Fibroblast of skin of scalp (primary cell): Measurements from ENCODE around the gene NUDT2.
A peak's percentile ranks its signal among the peaks of the same experiment; 100 is the strongest.

ENCODE experiments used
- DNase-seq: peaks from one replicate; pipeline ENCODE4 v3.0.0-alpha.2; 2013

The NUDT2 gene

DNA sequence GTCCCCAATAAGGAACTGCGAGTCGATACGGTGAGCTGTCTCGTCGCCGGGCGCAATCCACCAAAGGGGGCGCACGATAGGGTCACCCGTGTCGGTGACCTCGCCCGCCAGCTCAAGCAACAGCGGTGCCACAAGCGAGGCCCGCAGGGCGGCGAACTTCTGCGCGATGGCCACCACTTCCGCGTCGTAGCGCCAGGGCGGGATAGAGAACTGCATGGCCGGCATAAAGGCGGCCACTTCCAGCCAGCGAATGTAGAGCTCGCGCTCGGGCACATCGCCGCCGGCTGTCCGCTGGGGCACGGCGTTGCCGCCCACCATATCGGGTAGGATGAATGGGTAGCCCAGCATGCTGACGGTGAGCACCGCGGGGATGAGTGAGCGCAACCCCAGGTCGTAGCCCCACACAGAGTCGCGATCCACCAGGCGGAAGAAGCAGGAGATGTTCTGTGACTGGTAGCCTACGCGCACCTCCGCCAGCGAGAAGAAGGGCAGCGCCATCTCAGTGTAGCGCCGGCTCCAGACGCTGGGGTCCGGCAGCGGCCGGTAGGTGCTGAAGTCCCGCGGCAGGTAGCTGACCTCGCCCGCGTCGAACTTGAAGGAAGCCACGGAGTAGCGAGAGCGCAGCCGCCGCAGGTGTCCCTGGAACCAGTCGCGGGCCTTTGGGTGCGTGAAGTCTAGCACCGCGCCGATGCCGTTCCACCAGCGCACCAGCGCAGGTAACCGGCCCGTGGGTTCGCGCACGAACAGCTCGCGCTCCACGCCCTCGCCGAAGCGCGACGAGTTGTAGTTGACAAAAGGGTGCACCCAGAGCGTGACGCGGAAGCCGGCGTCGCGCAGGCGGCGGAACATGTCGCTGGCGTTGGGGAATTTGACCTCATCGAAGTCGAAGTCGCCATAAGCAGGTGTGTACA, 41.9 kb downstream of the NUDT2 start:
- DNase-seq, result no peak

DNA sequence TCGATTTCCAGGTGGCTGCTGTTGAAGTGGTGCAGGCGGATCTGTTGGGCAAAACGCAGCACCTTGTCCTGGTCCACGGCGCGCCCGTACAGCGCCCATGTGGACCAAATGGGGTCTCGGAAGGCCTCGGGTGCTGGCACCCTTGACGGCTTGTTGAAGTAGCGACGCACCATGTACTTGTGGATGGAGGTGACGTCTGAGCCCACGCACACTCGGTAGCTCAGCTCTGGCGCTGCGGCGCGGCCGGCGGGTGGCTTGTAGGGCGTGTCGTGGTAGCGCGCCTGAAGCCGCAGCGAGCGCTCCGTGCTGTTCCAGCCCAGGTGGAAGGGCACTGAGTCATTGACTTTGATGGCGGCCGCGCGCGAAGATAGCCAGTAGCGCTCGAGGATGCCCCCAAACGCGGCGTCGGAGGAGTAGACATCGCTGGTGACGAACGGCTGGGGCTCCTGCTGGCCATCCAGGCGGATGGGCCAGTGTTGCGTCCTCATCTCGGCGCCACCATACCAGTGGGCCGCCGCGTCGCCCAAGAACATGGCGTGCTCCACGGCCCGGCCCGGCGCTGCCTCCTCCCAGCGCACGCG, 42.6 kb downstream of the NUDT2 start:
- DNase-seq, result no peak

DNA sequence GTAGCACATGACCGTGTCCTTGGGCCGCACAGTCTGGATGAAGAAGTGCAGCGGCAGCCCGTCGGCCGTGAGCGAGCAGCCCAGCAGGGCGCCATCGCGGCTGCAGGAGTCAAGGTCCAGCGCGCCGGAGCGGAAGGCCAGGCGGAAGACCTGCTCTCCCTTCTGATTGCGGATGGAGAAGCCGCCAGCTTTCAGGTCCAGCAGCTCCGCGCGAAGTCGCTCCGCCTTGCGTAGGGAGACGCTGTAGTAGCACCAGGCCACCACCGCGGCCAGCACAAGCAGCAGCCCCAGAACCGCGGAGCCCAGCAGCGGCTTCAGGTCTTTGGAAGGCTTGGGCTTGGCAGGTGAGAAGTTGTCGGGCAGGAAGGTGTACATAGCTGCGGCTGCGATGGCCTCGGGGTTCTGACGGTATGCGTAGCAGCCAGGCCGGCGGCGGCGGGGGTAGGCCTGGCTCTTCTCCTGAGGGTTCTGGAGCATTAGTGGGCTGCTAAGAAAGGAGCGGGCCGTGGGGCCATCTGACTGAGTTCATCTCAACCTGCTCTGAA, 43.2 kb downstream of the NUDT2 start:
- DNase-seq, result no peak

DNA sequence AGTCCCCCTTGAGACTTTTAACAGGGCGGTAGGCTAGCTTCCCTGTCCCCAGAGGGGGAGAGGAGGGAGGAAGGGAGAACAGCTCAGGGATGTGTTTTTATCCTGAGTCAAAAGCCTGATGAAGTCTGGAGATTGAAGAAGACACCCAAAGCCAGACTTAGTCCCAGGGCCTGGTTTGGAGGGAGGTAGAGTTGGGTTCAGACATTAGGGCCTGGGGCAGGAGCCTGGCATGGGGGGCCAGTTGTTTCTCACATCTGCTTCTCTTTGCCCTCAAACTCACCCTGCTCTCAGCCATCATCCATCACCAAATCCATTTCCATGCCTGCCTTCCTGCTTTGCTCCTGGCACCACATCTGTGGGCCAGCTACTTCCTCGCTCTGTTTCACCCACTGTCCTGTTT, 44.4 kb downstream of the NUDT2 start:
- DNase-seq, result no peak

DNA sequence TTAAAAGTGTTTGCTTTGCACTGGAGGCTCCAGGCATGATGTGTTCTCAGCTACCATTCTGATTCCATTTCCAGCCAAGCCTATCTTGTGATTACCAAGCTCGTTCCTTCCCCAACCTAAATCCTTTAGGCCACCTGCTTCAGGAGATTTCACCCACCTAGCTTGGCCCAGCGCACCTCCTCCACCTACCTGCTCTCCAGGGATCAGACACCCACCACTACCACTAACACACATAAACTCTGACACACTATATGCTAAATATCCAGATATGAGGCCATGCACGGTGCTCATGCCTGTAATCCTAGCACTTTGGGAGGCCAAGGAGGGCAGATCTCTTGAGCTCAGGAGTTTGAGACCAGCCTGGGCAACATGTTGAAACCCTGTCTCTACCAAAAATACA, 45.0 kb downstream of the NUDT2 start:
- DNase-seq, result no peak

DNA sequence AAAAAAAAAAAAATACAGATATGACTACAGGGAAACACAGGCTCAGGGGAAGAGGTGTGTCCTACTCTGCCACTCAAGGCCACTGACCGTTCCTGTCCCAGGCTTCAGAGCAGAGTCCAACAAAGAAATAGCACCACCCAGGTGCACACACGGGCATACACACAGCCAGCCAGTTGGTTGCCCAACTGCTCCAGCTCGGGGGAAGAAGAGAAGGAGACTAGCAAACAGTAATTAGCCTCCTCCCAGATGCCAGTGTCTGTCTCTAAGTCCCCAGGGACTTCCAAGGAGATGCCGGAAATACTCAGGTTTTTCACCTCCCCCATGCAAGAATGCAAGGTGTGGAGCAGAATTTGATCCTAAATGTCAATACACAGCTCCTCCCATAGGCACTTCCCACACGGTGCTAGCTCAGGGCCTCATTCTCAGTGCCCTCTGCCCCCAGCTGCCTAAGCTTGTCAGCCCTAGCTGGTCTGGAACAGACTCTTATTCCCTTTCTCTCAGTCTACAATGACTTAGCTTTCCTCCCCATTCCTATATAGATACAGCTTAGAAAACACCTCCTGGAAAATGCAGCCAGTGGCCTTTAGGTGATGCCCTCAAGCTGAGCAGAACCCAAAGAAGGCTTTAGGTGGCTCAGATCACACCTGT, 45.7 kb downstream of the NUDT2 start:
- DNase-seq, result no peak

DNA sequence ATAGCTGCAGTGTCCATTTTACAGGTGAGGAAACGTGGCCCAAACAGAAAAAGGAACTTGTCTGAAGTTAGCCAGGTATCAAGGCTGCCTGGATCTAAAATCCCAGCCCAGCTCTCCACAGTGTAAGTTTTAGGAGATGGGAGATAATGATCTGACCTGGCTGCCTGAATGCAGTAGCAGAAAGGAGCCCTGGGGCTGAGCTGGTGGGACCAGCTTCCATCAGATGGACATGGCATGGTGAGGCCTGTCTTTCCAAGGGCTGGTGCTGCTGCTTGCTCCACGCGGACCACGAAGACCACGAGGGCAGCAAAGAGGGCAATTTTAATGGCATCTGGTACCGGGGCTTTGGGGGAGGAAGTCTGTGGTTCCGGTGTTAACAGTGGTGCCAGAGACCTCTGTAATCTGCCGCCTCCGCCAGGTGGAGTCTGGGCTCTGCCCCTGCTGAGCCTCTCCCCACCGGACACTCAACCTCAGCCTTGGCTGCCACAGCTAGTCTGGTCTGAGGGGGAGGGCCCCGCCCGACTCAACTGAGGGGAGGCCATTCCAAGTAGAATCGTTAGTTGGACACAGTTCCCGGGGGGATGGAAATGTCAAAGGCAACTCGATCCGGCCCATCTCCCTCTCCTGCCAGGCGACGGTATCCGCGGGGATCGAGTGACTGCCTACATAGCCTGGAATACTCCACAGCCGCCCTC, 46.7 kb downstream of the NUDT2 start:
- DNase-seq, result no peak

DNA sequence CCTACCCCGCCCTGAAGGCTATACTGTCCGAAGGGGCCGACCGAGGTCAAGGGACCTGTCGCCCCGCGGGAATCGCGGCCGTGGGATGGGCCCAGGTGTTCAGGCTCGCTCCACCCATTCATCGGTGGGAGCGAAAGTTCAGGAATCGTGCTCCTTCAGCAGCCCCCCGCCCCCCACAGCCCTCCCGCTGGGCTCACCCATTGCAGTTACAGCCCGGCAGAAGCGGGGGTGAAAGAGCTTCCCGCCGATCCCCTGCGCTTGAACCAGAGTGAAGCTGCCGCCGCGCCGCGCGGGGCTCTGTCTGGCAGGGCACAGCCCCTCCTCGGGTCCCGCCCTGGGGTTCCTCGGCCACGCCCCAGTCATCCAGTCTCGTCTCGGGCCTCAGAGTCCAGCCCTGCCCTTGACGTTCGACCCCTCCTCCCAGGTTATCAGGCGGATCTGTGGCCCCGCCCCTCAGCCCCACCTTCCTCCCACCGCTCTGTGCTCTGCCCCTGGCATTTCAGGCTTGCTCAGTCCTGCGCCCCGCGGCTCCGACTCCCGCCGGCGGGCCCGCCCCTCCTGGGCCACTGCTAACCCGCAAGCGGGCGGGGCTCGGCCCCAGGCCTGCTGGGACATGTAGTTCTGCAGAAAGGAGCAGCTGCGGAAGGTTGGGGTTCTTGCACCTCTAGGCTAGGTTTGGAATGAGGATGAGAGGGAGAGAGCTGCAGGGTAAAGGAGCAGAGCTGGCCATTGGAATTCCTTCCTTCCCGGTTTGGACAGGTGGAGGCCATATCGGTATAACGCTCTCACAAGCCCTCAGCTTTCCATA, 47.4 kb downstream of the NUDT2 start, which contains the start of gene MYORG:
Gene MYORG, minus strand, starts transcription at position 303 of the 808 bp plus-strand sequence. CDS start 3,955 bp downstream, outside the sequence.
- peak; percentile 82 for DNase-seq

DNA sequence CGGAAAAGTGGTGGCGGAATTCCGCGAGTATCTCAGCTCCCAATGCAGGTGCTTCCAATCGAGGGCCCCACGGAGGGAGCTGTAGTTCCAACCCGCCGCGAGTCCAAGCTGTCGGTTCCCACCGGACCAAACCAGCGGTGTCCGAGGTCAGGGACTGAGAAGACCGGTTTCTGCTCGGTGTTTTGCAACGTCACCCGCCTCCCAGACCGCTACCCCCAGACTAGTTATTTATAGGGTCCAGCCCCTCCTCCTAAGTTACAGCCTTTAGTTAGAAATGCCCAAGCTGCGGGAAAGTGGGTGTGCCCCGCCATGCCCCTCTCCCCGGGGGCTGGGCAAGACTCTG, 48.0 kb downstream of the NUDT2 start:
- no peak for DNase-seq

DNA sequence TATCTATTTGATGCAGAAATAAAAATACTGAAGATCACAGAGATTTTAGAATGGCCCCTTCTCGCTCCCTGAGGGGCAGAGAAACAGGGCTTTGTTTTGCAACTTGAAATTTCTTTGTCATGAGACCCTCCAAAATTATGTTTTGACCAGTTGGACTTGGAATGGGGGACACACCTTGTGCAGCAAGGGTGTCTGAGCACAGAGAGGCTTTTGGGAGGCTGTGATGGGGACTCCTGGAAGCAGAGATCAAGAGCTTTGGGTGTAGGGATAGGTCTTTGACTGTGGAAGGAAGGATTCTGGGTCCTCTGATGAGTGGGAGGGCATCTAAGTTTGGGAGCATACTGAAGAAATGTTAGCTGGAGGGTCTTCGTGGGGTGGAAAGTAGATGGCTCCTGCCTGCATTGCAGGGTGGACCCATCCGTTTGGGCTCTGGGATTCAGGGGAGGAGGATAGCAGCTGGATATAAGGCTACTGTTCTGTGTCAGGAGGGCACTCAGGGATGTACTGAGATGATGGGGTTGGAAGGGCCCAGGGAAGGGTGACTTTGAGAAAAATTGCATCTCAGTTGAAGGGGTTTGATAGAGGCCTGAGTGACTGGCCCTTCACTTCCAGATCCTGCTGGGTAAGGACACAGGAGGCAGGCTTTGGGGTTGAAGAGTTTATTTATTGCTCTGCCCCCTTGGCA, 49.1 kb downstream of the NUDT2 start:
- DNase-seq, result no peak

DNA sequence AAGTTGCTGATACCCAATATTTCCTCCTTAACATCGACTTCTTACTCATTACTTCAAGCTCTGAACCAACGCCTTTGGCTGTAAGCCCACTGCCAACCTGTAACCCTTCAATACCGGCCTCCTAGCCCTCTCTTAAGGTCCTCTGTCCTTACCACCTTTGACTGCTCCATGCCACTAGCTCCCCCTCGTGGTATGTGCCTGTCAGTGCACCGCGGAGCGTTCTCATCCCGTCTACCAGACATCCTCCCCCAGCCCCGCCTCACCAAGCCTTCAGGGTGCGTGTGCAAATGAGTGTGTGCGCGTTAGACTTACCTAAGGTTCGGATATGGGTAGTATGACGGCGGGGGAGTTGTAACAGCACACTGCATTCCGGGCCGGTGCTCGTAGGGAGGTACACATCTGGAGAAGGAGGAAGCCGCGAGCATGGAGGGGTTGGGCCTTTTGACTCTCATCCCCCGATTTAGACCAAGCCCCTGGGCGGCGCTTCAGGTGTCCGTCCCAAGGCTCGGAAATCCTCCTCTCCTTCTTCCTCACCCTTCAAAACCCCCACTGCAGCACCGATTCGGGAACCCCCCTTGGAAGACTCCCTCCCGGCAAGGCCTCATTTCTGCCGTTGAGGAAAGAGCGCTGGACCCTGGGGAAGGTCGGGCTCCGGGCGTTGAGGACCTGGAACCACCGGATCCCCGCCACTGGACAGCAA, 50.1 kb downstream of the NUDT2 start:
- DNase-seq, result peak; percentile 73

DNA sequence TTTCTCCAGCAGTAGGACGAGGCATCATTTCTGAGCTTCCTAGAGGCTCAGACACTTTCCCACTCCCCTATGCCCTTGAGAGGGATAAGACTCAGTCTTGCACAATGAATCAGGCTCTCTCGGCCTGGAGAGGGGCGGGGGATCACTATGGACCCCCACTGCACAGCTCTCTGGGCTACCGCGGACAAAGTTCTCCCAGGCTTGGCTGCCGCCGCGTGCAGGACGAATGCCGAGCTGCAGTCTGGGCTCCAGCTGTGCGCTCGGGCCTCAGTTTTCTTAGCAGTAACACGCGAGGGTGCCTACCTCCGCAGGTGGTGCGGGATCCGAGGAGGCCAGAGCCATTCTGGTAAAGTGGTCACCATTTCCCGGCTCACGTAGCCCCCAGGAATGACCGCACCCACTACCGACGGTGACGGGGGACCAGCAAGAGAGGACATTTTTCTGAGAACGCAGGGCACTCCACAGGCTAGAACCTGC, 50.7 kb downstream of the NUDT2 start:
- DNase-seq, result no peak

DNA sequence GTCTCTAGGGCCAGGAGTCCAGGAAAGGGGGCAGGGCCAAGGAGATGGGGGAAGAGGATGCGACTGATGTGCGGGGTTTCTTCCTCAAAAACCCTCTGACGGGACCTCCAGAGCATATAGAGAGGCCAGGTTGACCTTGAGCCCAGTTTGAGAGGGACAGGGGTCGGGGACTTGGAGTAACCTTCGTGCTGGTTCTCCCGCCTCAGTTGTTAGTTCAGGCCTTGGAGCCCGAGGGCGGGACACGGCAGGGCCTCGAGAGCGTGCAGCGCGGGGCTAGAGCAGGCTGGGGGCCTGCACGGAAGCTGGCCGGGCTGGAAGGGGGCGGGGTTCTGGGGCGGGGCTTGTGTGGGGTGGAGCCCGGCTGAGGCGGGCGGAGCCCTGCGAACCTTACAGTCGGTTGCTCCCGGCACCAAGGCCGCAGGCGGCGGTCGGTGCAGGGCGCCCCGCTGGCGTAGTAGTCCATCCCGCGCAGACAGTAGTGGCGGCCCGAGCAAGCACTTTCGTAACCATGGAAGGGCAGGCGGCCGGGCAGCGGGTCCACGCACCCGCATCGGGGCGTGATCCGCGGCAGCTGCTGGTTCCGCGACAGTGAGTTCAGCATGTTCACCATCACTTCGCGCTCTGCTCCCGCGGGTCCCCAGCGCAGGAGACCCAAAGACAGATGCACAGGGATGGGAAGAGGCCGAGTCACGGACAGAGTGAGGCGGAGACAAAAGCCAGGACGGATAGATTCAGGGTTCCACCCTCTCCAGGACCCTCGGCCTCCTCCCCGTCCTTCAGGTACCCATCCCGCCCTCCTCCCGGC, 51.3 kb downstream of the NUDT2 start:
- DNase-seq, result peak; percentile 79

DNA sequence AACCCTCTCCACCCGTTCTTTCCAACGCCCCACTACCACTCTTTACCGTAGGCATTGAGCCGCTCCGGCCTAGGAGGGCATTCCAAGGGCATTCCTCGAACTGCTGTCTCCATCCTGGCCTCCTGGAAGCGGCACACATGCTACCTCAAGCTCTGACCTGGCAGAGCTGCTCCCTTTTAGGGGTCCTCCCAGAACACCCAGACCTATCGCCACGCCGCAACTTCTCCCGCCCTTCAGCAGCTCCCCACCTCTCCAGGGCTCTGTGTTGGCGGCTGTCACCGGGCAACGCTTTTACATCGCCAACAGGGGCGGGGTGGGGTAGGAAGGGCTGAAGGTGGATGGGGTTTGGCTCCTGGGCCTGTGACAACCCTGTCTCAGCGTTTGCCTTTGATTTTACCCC, 52.0 kb downstream of the NUDT2 start:
- DNase-seq, result no peak

DNA sequence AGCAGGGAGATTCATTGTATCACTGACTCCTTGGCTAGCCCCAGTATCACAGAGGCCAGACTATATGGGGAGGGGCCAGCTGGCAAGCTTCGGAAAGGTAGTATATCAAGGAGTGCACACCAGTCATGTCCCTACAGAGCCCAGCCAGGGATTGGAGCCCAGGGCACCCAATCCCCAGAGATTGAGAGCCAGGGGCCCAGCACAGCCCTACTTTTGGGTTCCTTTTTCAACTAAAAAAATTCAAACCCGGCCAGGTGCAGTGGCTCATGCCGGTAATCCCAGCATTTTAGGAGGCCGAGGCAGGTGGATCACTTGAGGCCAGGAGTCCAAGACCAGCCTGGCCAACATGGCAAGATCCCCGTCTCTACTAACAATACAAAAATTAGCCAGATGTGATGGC, 52.7 kb downstream of the NUDT2 start:
- DNase-seq, result no peak

DNA sequence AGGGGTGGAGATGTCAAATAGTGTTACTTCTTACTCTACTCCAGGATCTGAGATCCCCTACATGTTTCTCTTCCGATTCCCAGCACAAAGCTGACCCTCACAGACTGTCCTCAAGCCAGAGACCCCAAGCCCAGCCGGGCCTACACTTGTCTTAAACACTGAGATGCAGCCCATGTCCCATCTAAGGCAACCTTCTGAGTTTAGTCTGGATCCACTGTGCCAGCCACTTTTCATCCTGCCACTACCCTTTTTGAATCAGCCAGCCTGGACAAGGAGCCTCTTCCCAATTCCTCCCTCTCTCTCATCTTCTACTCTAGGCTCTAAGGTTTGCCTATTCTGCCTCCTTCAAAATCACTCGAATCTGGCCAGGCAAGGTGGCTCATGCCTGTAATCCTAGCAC, 53.5 kb downstream of the NUDT2 start:
- no peak for DNase-seq

DNA sequence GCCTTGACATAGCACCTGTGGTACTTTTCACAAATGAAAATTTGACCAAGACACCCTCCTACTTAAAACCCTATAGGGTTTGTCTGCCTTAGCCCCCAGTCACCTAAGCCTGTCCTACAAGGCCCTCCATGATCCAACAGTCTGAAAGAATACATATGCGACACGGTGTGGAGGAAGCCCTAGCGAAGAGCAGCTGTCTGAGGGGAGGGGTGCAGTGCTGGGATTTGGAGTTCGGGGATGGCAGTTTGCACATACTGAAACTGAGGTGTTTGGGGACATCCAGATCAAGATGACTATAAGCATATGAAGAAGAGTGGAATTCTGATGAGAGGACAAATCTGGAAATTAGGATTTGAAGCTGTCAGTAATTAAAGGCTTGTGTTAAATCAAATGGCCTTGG, 54.5 kb downstream of the NUDT2 start:
- DNase-seq, result no peak

DNA sequence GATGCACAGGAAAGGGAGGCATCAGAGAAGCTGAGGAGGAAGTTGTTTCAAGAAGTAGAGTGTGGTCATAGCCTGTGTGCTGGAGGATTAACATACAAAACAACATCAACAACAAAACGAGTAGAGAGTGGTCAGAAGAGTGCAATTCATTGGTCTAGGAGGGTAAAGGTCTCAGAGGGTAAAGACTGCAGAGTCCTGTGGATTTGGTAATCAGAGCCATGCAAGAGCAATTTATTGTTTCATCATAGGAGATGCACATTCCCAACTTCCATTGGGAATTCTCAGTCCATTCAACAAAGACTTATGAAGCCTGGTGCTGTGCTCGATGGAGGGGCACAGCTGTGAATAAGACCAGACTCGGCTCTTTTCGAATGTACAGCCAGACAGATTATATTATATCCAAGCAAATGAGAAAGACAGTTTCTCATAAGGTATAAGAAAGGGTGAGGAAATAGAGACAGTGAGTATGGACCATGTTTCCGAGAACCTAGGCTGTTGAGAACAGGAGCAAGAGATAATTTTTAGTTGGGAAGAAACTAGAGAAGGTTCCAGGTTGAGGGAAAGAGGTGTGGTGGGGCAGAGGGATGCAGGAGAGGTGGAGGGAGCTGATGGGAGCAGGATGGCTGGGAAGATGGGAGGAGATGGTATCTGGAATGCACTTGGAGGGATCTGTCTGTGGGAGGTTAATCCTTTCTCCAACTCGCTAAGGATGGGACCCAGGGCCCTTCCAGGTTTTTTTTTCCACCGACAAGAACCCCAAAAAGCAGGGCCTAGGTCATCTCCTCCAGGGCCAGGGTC, 55.2 kb downstream of the NUDT2 start:
- peak; percentile 28 for DNase-seq
